Ectodermal cell (in vitro differentiated cells): ENCODE data around the gene ADARB1.

Experiments used
- H3K27ac ChIP-seq: 2 replicates; pipeline ENCODE4 v1.7.0; 2013; ENCODE audit warnings: mild to moderate bottlenecking, low read depth, low read length; ENCODE audit not compliant: insufficient read depth, poor library complexity, severe bottlenecking
- H3K27me3 ChIP-seq: 2 replicates; pipeline ENCODE4 v1.7.0; 2013; ENCODE audit warnings: mild to moderate bottlenecking, low read length; ENCODE audit not compliant: insufficient read depth, control insufficient read depth, poor library complexity, severe bottlenecking
- H3K36me3 ChIP-seq: one replicate; pipeline ENCODE4 v1.7.0; 2013; ENCODE audit warnings: low read length; ENCODE audit not compliant: control insufficient read depth, insufficient read depth
- H3K4me1 ChIP-seq: one replicate; pipeline ENCODE4 v1.7.0; 2013; ENCODE audit warnings: low read length; ENCODE audit not compliant: control insufficient read depth, insufficient read depth
- H3K4me3 ChIP-seq: 2 replicates; pipeline ENCODE4 v1.7.0; 2013; ENCODE audit warnings: low read depth, low read length, control low read depth; ENCODE audit not compliant: insufficient read depth
- H3K9me3 ChIP-seq: 2 replicates; pipeline ENCODE4 v1.7.0; 2013; ENCODE audit warnings: mild to moderate bottlenecking, low read length, moderate library complexity; ENCODE audit not compliant: control insufficient read depth
- WGBS, 2 experiments: methylation state at CpG; one replicate each; pipeline ENCODE4 v1.1.7; 2013; ENCODE audit warnings: missing lambda C conversion rate in 2 of 2; 5-methylcytosine and 5-hydroxymethylcytosine counted together

ADARB1 gene

GRCh38 chr21:45086337-45086958 lies 12.1 kb downstream of the ADARB1 start:
- Histone ChIP-seq H3K4me3 (no peak overlapping the region), H3K27ac (no peak overlapping the region)
- 95 to 96% methylated on average over 15 of the region's 15 CpGs for WGBS, 2 experiments

GRCh38 chr21:45087022-45087823 lies 12.8 kb downstream of the ADARB1 start:
- no peaks in the 10 kb centered on the region for H3K36me3 ChIP-seq
- H3K9me3 ChIP-seq: no peaks in the 10 kb centered on the region
- H3K27ac ChIP-seq: no peak overlapping the region
- no peaks in the 10 kb centered on the region for H3K27me3 ChIP-seq
- H3K4me3 ChIP-seq: no peak overlapping the region
- H3K4me1 ChIP-seq: no peaks in the 10 kb centered on the region
- WGBS, 2 experiments: 92 to 95% methylated on average over 9 to 10 of the region's 10 CpGs

More at GRCh38 chr21:45086337-45086958, 12.1 kb downstream of the ADARB1 start:
- Histone ChIP-seq H3K36me3 (no peaks in the 10 kb centered on the region), H3K9me3 (no peaks in the 10 kb centered on the region), H3K4me1 (no peaks in the 10 kb centered on the region), H3K27me3 (no peaks in the 10 kb centered on the region)

- Histone ChIP-seq H3K27ac (no peak overlapping the region), H3K4me3 (no peak overlapping the region), H3K4me1 (no peaks in the 10 kb centered on the region), H3K27me3 (no peaks in the 10 kb centered on the region), H3K9me3 (no peaks in the 10 kb centered on the region), H3K36me3 (no peaks in the 10 kb centered on the region)
- WGBS, 2 experiments: 86 to 100% methylated on average over 3 to 4 of the region's 4 CpGs
These were observed 13.7 kb downstream of the ADARB1 start for GRCh38 chr21:45088116-45088515.

GRCh38 chr21:45088729-45089128 lies 14.3 kb downstream of the ADARB1 start:
- H3K36me3 ChIP-seq: no peaks in the 10 kb centered on the region
- no peak overlapping the region for H3K27ac ChIP-seq
- H3K4me1 ChIP-seq: no peaks in the 10 kb centered on the region
- H3K9me3 ChIP-seq: no peaks in the 10 kb centered on the region
- WGBS, 2 experiments: 94 to 95% methylated on average over 8 of the region's 8 CpGs
- no peaks in the 10 kb centered on the region for H3K27me3 ChIP-seq
- no peak overlapping the region for H3K4me3 ChIP-seq

- Histone ChIP-seq H3K4me1 (no peaks in the 10 kb centered on the region), H3K9me3 (no peaks in the 10 kb centered on the region), H3K27ac (no peak overlapping the region), H3K4me3 (no peak overlapping the region), H3K36me3 (no peaks in the 10 kb centered on the region), H3K27me3 (no peaks in the 10 kb centered on the region)
- WGBS, 2 experiments: 93 to 97% methylated on average over 4 of the region's 4 CpGs
These were observed 15.6 kb downstream of the ADARB1 start for GRCh38 chr21:45089964-45090363.

- Histone ChIP-seq H3K27me3 (no peaks in the 10 kb centered on the region), H3K4me3 (no peak overlapping the region), H3K4me1 (no peaks in the 10 kb centered on the region), H3K9me3 (no peaks in the 10 kb centered on the region), H3K36me3 (no peaks in the 10 kb centered on the region), H3K27ac (no peak overlapping the region)
- 92 to 98% methylated on average over 3 to 4 of the region's 4 CpGs for WGBS, 2 experiments
These were observed 16.6 kb downstream of the ADARB1 start for GRCh38 chr21:45090966-45091365.

- Histone ChIP-seq H3K4me3 (no peak overlapping the region), H3K9me3 (no peaks in the 10 kb centered on the region), H3K27ac (no peak overlapping the region), H3K36me3 (no peaks in the 10 kb centered on the region), H3K27me3 (no peaks in the 10 kb centered on the region), H3K4me1 (no peaks in the 10 kb centered on the region)
- 91 to 93% methylated on average over 7 of the region's 7 CpGs for WGBS, 2 experiments
These were observed 17.4 kb downstream of the ADARB1 start for GRCh38 chr21:45091550-45092322.

GRCh38 chr21:45093035-45093532 lies 18.7 kb downstream of the ADARB1 start:
- Histone ChIP-seq H3K9me3 (no peaks in the 10 kb centered on the region), H3K4me1 (no peaks in the 10 kb centered on the region), H3K36me3 (no peaks in the 10 kb centered on the region), H3K27ac (no peak overlapping the region), H3K27me3 (no peaks in the 10 kb centered on the region), H3K4me3 (no peak overlapping the region)
- 88 to 89% methylated on average over 12 of the region's 12 CpGs for WGBS, 2 experiments

- 91 to 93% methylated on average over 7 of the region's 7 CpGs for WGBS, 2 experiments
- Histone ChIP-seq H3K9me3 (no peaks in the 10 kb centered on the region), H3K27ac (no peak overlapping the region), H3K27me3 (no peaks in the 10 kb centered on the region), H3K4me3 (no peak overlapping the region), H3K36me3 (no peaks in the 10 kb centered on the region), H3K4me1 (no peaks in the 10 kb centered on the region)
These were observed 20.0 kb downstream of the ADARB1 start for GRCh38 chr21:45094412-45094811.

GRCh38 chr21:45095505-45095904 lies 21.1 kb downstream of the ADARB1 start:
- no peak overlapping the region for H3K4me3 ChIP-seq
- H3K27me3 ChIP-seq: no peaks in the 10 kb centered on the region
- H3K27ac ChIP-seq: no peak overlapping the region
- no peaks in the 10 kb centered on the region for H3K9me3 ChIP-seq
- WGBS, 2 experiments: 90 to 91% methylated on average over 11 of the region's 11 CpGs
- no peaks in the 10 kb centered on the region for H3K36me3 ChIP-seq
- no peaks in the 10 kb centered on the region for H3K4me1 ChIP-seq
